H9 (cell line): ENCODE results near the gene AJAP1. TPM values are rescaled to one million over a fixed set of nuclear protein-coding genes. Genes with fewer than 3 reads are reported as not detected.

Source experiments
- DNase-seq: peaks from one replicate; pipeline ENCODE4 v3.0.0-alpha.2; 2017
- H2AFZ ChIP-seq: one replicate; pipeline ENCODE4 v1.6.1; 2013; ENCODE audit warnings: mild to moderate bottlenecking, low read length, control low read depth, moderate library complexity
- H2AK5ac ChIP-seq: 2 replicates; pipeline ENCODE4 v1.6.1; 2013; ENCODE audit warnings: low read length, control low read depth, mixed read lengths; ENCODE audit not compliant: insufficient read length
- H2BK120ac ChIP-seq: one replicate; pipeline ENCODE4 v1.6.1; 2013; ENCODE audit warnings: low read depth, mild to moderate bottlenecking, low read length, control low read depth, inconsistent platforms; ENCODE audit not compliant: poor library complexity, severe bottlenecking
- H2BK12ac ChIP-seq: 2 replicates; pipeline ENCODE4 v1.6.1; 2013; ENCODE audit warnings: low read length, control low read depth, mixed read lengths, low read depth; ENCODE audit not compliant: insufficient read length
- H2BK15ac ChIP-seq: 2 replicates; pipeline ENCODE4 v1.6.1; 2013; ENCODE audit warnings: low read depth, low read length, control low read depth
- H2BK20ac ChIP-seq: one replicate; pipeline ENCODE4 v1.6.1; 2013; ENCODE audit warnings: low read depth, mild to moderate bottlenecking, low read length, control low read depth, inconsistent platforms; ENCODE audit not compliant: poor library complexity, severe bottlenecking
- H2BK5ac ChIP-seq: 2 replicates; pipeline ENCODE4 v1.6.1; 2013; ENCODE audit warnings: low read length, control low read depth, mixed read lengths; ENCODE audit not compliant: insufficient read length
- H3K14ac ChIP-seq: 2 replicates; pipeline ENCODE4 v1.6.1; 2013; ENCODE audit warnings: low read length, control low read depth; ENCODE audit not compliant: insufficient read depth
- H3K18ac ChIP-seq: 2 replicates; pipeline ENCODE4 v1.6.1; 2013; ENCODE audit warnings: low read depth, mild to moderate bottlenecking, mixed read lengths, low read length, control low read depth; ENCODE audit not compliant: insufficient read length
- H3K23ac ChIP-seq: 2 replicates; pipeline ENCODE4 v1.6.1; 2013; ENCODE audit warnings: low read length, control low read depth, mixed read lengths, low read depth; ENCODE audit not compliant: insufficient read length
- H3K23me2 ChIP-seq: 2 replicates; pipeline ENCODE4 v1.6.1; 2013; ENCODE audit warnings: low read depth, mild to moderate bottlenecking, mixed read lengths, low read length, control low read depth; ENCODE audit not compliant: insufficient read length, poor library complexity, severe bottlenecking
- H3K27ac ChIP-seq: 2 replicates; pipeline ENCODE4 v1.5.1; 2013; ENCODE audit warnings: low read length, control low read depth, mixed read lengths, low read depth; ENCODE audit not compliant: insufficient read length
- H3K27me3 ChIP-seq: 2 replicates; pipeline ENCODE4 v1.6.1; 2013; ENCODE audit warnings: low read length, control low read depth, inconsistent platforms; ENCODE audit not compliant: insufficient read depth
- H3K4ac ChIP-seq: 2 replicates; pipeline ENCODE4 v1.6.1; 2013; ENCODE audit warnings: low read depth, mild to moderate bottlenecking, control low read depth, inconsistent platforms, low read length, moderate library complexity
- H3K4me1 ChIP-seq: 2 replicates; pipeline ENCODE4 v1.6.1; 2013; ENCODE audit warnings: low read length, control low read depth, inconsistent platforms; ENCODE audit not compliant: insufficient read depth
- H3K4me2 ChIP-seq: 2 replicates; pipeline ENCODE4 v1.6.1; 2013; ENCODE audit warnings: low read length, control low read depth, mixed read lengths; ENCODE audit not compliant: insufficient read length, insufficient read depth
- H3K56ac ChIP-seq: 2 replicates; pipeline ENCODE4 v1.6.1; 2013; ENCODE audit warnings: low read depth, mild to moderate bottlenecking, mixed read lengths, low read length, control low read depth; ENCODE audit not compliant: insufficient read length
- H3K79me1 ChIP-seq: 2 replicates; pipeline ENCODE4 v1.6.1; 2013; ENCODE audit warnings: low read depth, mild to moderate bottlenecking, moderate library complexity, low read length, control low read depth, inconsistent platforms; ENCODE audit not compliant: insufficient read depth, poor library complexity, severe bottlenecking
- H3K79me2 ChIP-seq: 2 replicates; pipeline ENCODE4 v1.6.1; 2013; ENCODE audit warnings: low read length, control low read depth, inconsistent platforms; ENCODE audit not compliant: insufficient read depth
- H3K9ac ChIP-seq: 2 replicates; pipeline ENCODE4 v1.6.1; 2013; ENCODE audit warnings: low read length, control low read depth, mixed read lengths; ENCODE audit not compliant: insufficient read length; ENCODE audit errors: extremely low read depth
- H3K9me3 ChIP-seq: one replicate; pipeline ENCODE4 v1.6.1; 2013; ENCODE audit warnings: low read depth, low read length, inconsistent platforms; ENCODE audit not compliant: control insufficient read depth
- H3T11ph ChIP-seq: one replicate; pipeline ENCODE4 v1.6.1; 2013; ENCODE audit warnings: mild to moderate bottlenecking, low read length, control low read depth, inconsistent platforms
- H4K20me1 ChIP-seq: one replicate; pipeline ENCODE4 v1.6.1; 2013; ENCODE audit not compliant: control insufficient read depth, insufficient read length, insufficient read depth
- H4K5ac ChIP-seq: 2 replicates; pipeline ENCODE4 v1.6.1; 2013; ENCODE audit warnings: low read depth, mild to moderate bottlenecking, mixed read lengths, low read length, control low read depth; ENCODE audit not compliant: insufficient read length
- H4K8ac ChIP-seq: replicated peaks from 2 replicates; pipeline ENCODE4 v1.6.1; 2013; ENCODE audit warnings: low read length, control low read depth, mixed read lengths, low read depth; ENCODE audit not compliant: insufficient read length
- H4K91ac ChIP-seq: 2 replicates; pipeline ENCODE4 v1.6.1; 2013; ENCODE audit warnings: low read depth, mild to moderate bottlenecking, moderate library complexity, mixed read lengths, low read length, control low read depth; ENCODE audit not compliant: insufficient read length
- H3K27ac Mint-ChIP-seq, 3 experiments: 2 replicates in 2 of 3; 3 replicates in 1 of 3; pipeline ENCODE4 v1.8.0; 2020 to 2021; ENCODE audit warnings: mixed read lengths in 3 of 3, mild to moderate bottlenecking in 1 of 3, moderate library complexity in 1 of 3
- H3K27me3 Mint-ChIP-seq: 2 replicates; pipeline ENCODE4 v1.8.0; 2021; ENCODE audit warnings: low read depth, mild to moderate bottlenecking, moderate library complexity, mixed read lengths
- H3K36me3 Mint-ChIP-seq, 3 experiments: 2 replicates in 2 of 3; 3 replicates in 1 of 3; pipeline ENCODE4 v1.8.0; 2020 to 2021; ENCODE audit warnings: low read depth in 3 of 3, mixed read lengths in 3 of 3; ENCODE audit not compliant: insufficient read depth in 1 of 3
- H3K4me1 Mint-ChIP-seq, 2 experiments: 2 replicates each; pipeline ENCODE4 v1.8.0; 2020; ENCODE audit warnings: mixed read lengths in 2 of 2
- H3K4me3 Mint-ChIP-seq, 2 experiments: 2 replicates in 1 of 2; 3 replicates in 1 of 2; pipeline ENCODE4 v1.8.0; 2020 to 2021; ENCODE audit warnings: mild to moderate bottlenecking in 2 of 2, mixed read lengths in 2 of 2, moderate library complexity in 1 of 2
- H3K9me3 Mint-ChIP-seq, 2 experiments: 2 replicates in 1 of 2; 3 replicates in 1 of 2; pipeline ENCODE4 v1.8.0; 2020; ENCODE audit warnings: mild to moderate bottlenecking in 2 of 2, mixed read lengths in 2 of 2, moderate library complexity in 1 of 2
- WGBS: extraction: QIAGEN DNeasy Blood & Tissue Kit; methylation state at CpG from one replicate; pipeline ENCODE4 v1.1.7; 2013; ENCODE audit warnings: missing lambda C conversion rate, low lambda C conversion rate, mixed read lengths; ENCODE audit not compliant: insufficient read length; ENCODE audit errors: extremely low coverage; 5-methylcytosine and 5-hydroxymethylcytosine counted together
- total RNA-seq: library from RNA; stranded (reverse); gene quantifications from 2 replicates; pipeline ENCODE4 v1.2.1, GENCODE V29; 2021
- TF ChIP-seq, protein P1 (sequence below): fragments of 200-600 bp; sonication (generic); conservative IDR thresholded peaks from 3 replicates; pipeline ENCODE4 v1.8.0; 2021; ENCODE audit warnings: antibody characterized with exemption, mild to moderate bottlenecking

Gene AJAP1
- total RNA-seq, 1 experiment from 2014 or later: 8.6 TPM

DNA sequence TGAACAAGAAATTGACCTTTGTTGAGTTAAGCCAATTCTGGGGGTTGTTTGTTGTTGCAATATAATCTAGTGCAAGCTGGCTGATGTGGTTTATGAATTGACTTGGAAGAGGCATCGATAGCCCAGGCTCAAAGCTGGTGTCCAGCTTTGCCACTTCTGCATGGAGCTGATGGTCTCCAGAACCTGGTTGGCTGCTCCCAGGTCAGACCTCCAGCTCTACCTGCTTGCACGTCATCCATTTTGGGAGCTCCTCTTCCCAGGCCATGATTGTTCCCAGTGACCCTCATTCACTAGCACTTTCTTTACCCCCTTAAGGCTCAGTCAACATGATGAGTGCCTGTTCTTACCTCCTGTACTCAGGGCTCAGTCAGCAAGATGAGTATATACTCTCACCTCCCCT is 5.8 kb upstream of the AJAP1 start:
- H3K27ac Mint-ChIP-seq: no peak overlapping the region
- H2BK20ac ChIP-seq: no peak overlapping the region
- no CpG with 5 or more reads among the region's 2 CpGs for WGBS
- no peaks in the 10 kb centered on the region for H3K9me3 ChIP-seq
- no peak overlapping the region for H4K91ac ChIP-seq
- no peak overlapping the region for H3K4me3 Mint-ChIP-seq
- H3K56ac ChIP-seq: no peak overlapping the region
- H3K23me2 ChIP-seq: peaks cover under 1% of the 10 kb centered on the region
- H3K36me3 Mint-ChIP-seq: no peaks in the 10 kb centered on the region
- H3K27me3 Mint-ChIP-seq: peaks cover 20% of the 10 kb centered on the region
- TF ChIP-seq, protein P1, sequence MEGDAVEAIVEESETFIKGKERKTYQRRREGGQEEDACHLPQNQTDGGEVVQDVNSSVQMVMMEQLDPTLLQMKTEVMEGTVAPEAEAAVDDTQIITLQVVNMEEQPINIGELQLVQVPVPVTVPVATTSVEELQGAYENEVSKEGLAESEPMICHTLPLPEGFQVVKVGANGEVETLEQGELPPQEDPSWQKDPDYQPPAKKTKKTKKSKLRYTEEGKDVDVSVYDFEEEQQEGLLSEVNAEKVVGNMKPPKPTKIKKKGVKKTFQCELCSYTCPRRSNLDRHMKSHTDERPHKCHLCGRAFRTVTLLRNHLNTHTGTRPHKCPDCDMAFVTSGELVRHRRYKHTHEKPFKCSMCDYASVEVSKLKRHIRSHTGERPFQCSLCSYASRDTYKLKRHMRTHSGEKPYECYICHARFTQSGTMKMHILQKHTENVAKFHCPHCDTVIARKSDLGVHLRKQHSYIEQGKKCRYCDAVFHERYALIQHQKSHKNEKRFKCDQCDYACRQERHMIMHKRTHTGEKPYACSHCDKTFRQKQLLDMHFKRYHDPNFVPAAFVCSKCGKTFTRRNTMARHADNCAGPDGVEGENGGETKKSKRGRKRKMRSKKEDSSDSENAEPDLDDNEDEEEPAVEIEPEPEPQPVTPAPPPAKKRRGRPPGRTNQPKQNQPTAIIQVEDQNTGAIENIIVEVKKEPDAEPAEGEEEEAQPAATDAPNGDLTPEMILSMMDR: no peak
- H3K27me3 ChIP-seq: peaks cover 6% of the 10 kb centered on the region; the same call in 1 of the 2 replicates
- no peak overlapping the region for H3K4me2 ChIP-seq
- H2BK15ac ChIP-seq: no peak overlapping the region
- no peaks in the 10 kb centered on the region; a peak in 2 of 4 replicates for H3K4me1 Mint-ChIP-seq
- no peak overlapping the region for H3K27ac ChIP-seq
- no peak overlapping the region for H2BK5ac ChIP-seq
- H3T11ph ChIP-seq: no peak overlapping the region
- H3K18ac ChIP-seq: no peak overlapping the region
- H2AFZ ChIP-seq: no peak overlapping the region
- no peak overlapping the region for H2BK120ac ChIP-seq
- H2BK12ac ChIP-seq: no peak overlapping the region
- H3K9me3 Mint-ChIP-seq: peaks cover 0 to 3% of the 10 kb centered on the region in 2 experiments; a peak in 1 of 5 replicates
- H3K79me2 ChIP-seq: no peaks in the 10 kb centered on the region
- H3K9ac ChIP-seq: no peak overlapping the region
- H4K8ac ChIP-seq: no peak overlapping the region
- H3K23ac ChIP-seq: no peak overlapping the region
- no peak overlapping the region for H4K5ac ChIP-seq
- H3K14ac ChIP-seq: no peak overlapping the region
- H3K4me1 ChIP-seq: peaks cover 8% of the 10 kb centered on the region; the same call in 1 of the 2 replicates
- H3K4ac ChIP-seq: no peak overlapping the region
- no peaks in the 10 kb centered on the region for H3K79me1 ChIP-seq
- no peak for DNase-seq
- H2AK5ac ChIP-seq: no peak overlapping the region
- H4K20me1 ChIP-seq: no peaks in the 10 kb centered on the region
